Gastrocnemius medialis (tissue), 4 donors: Measurements from ENCODE around the gene WDR48. TPM values are rescaled to one million over a fixed set of nuclear protein-coding genes. Genes with fewer than 3 reads are reported as not detected.

ENCODE experiments used
- ATAC-seq, 2 donors: fragments of 150-250 bp; one replicate each; pipeline ENCODE4 v1.9.1; 2016
- DNase-seq, 2 donors: peaks; one replicate each; pipeline ENCODE4 v3.0.0-alpha.2; 2019
- H3K27ac ChIP-seq, 4 donors: fragments of 200-600 bp; sonication (generic); 1 replicate in 1 of 4; 2 replicates in 3 of 4; pipeline ENCODE4 v1.5.1; 2016 to 2018; ENCODE audit warnings: mild to moderate bottlenecking in 2 of 4, moderate library complexity in 1 of 4
- H3K27me3 ChIP-seq, 3 donors: fragments of 200-600 bp; sonication (generic) in 2 of 3; 1 replicate in 1 of 3; 2 replicates in 2 of 3; pipeline versions ENCODE4 v1.5.1 to v1.6.0; 2016 to 2019; ENCODE audit warnings: mild to moderate bottlenecking in 1 of 3, moderate library complexity in 1 of 3
- H3K36me3 ChIP-seq, 2 donors: fragments of 200-600 bp; sonication (generic) in 1 of 2; one replicate each; pipeline ENCODE4 v1.5.1; 2017 to 2018
- H3K4me1 ChIP-seq, 2 donors: fragments of 200-600 bp; sonication (generic) in 1 of 2; one replicate each; pipeline ENCODE4 v1.5.1; 2016 to 2017; ENCODE audit warnings: mild to moderate bottlenecking in 2 of 2
- H3K4me3 ChIP-seq, 4 donors: fragments of 200-600 bp; sonication (generic) in 3 of 4; 1 replicate in 1 of 4; 2 replicates in 3 of 4; pipeline ENCODE4 v1.5.1; 2016 to 2019; ENCODE audit warnings: mild to moderate bottlenecking in 2 of 4
- H3K9me3 ChIP-seq, 3 donors: fragments of 200-600 bp; sonication (generic) in 2 of 3; 1 replicate in 1 of 3; 2 replicates in 2 of 3; pipeline ENCODE4 v1.5.1; 2016 to 2019
- POLR2A ChIP-seq, 2 donors: fragments of 450-650 bp; IDR thresholded peaks; one replicate each; pipeline ENCODE4 v1.6.1; 2017; ENCODE audit warnings: antibody characterized with exemption in 2 of 2, mild to moderate bottlenecking in 2 of 2, moderate library complexity in 2 of 2
- in situ Hi-C, 4 donors: fragments of 200-750 bp; cut with MboI; loops; one replicate each; pipeline versions ENCODE4 v1.15.0 to v1.8.0; 2017; ENCODE audit warnings: low sequenced_read_pairs in 4 of 4
- intact Hi-C: fragments of 100-400 bp; cut with DNase I; formaldehyde crosslinking; loops from one replicate; pipeline ENCODE4 v1.15.1; 2023; ENCODE audit warnings: low total_unique reads
- total RNA-seq, 4 donors: library from RNA; depleted of rRNA; stranded (reverse); fragments of >200 nt; gene quantifications; one replicate each; pipeline versions ENCODE4 v1.1.0 to v1.2.3, GENCODE V29; 2016
- TF ChIP-seq, protein P1 (sequence below), 5 experiments: fragments of 450-650 bp in 3 of 5; fragments of 200-600 bp in 2 of 5; sonication (generic) in 2 of 5; IDR thresholded peaks in 4 of 5; conservative IDR thresholded peaks in 1 of 5; 1 replicate in 4 of 5; 2 replicates in 1 of 5; pipeline ENCODE4 v1.5.1; 2016 to 2019; ENCODE audit warnings: antibody characterized with exemption in 5 of 5, mild to moderate bottlenecking in 3 of 5, moderate library complexity in 3 of 5

WDR48 gene
- total RNA-seq, 4 donors from 2014 or later, result 14.8 to 26.5 (median 19.8) TPM

DNA sequence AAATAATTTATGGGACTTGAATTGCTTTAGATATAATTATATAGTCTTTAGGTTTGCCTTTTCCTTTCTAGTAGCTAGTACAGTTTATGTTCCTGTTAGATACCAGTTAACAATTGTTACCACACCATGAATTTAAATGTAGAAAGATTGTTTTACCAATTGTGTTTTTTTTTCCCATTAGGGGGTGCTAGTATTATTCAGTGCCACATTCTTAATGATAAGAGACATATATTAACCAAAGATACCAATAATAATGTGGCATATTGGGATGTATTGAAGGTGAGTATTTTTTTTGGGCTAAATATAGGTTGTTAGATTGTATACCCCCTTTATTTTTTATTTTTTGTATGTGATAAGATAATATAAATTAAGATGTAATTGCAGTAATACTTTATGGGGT lies 27.7 kb downstream of the WDR48 start:
- in situ Hi-C loops, result no loop called here
- Histone ChIP-seq H3K36me3 (peaks cover 0 to 54% of the 10 kb centered on the region in 2 donors), H3K4me1 (no peaks in the 10 kb centered on the region), H3K27me3 (no peaks in the 10 kb centered on the region), H3K27ac (no peak overlapping the region), H3K4me3 (no peak overlapping the region), H3K9me3 (no peaks in the 10 kb centered on the region)
- TF ChIP-seq, protein P1, sequence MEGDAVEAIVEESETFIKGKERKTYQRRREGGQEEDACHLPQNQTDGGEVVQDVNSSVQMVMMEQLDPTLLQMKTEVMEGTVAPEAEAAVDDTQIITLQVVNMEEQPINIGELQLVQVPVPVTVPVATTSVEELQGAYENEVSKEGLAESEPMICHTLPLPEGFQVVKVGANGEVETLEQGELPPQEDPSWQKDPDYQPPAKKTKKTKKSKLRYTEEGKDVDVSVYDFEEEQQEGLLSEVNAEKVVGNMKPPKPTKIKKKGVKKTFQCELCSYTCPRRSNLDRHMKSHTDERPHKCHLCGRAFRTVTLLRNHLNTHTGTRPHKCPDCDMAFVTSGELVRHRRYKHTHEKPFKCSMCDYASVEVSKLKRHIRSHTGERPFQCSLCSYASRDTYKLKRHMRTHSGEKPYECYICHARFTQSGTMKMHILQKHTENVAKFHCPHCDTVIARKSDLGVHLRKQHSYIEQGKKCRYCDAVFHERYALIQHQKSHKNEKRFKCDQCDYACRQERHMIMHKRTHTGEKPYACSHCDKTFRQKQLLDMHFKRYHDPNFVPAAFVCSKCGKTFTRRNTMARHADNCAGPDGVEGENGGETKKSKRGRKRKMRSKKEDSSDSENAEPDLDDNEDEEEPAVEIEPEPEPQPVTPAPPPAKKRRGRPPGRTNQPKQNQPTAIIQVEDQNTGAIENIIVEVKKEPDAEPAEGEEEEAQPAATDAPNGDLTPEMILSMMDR (IDR thresholded peaks at IDR 0.05 in 4 of 5, conservative IDR thresholded peaks at IDR 0.05 in 1 of 5), result no peak
- TF ChIP-seq POLR2A (IDR thresholded peaks at IDR 0.05), result no peak
- intact Hi-C loops, result no loop called here
- DNase-seq, result no peak
- ATAC-seq, result no peak

DNA sequence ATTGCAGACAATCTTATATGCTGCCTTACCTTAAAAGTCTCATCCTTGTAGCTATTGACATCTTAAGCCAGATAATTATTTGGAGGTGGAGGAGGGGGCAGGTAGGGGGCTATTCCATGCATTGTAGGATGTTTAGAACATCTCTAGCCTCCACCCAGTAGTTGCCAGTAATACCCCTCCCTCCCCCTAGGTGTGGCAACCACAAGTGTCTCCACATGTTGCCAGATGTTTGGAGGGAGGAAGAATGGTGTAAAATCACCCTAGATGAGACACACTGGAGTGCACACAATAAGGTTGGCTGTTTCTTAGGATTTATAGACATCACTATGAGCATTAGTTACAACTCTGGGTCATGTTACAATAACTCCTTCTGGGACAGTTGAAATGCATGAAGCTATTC lies 28.2 kb downstream of the WDR48 start:
- in situ Hi-C loops (no loop called here), intact Hi-C loops (no loop called here)
- Histone ChIP-seq H3K27ac (no peak overlapping the region), H3K36me3 (peaks cover 0 to 52% of the 10 kb centered on the region in 2 donors), H3K27me3 (no peaks in the 10 kb centered on the region), H3K9me3 (no peaks in the 10 kb centered on the region), H3K4me3 (no peak overlapping the region), H3K4me1 (no peaks in the 10 kb centered on the region)
- no peak for ATAC-seq
- DNase-seq, result no peak
- TF ChIP-seq, protein P1 (IDR thresholded peaks at IDR 0.05 in 4 of 5, conservative IDR thresholded peaks at IDR 0.05 in 1 of 5), result no peak
- no peak for TF ChIP-seq POLR2A (IDR thresholded peaks at IDR 0.05)

DNA sequence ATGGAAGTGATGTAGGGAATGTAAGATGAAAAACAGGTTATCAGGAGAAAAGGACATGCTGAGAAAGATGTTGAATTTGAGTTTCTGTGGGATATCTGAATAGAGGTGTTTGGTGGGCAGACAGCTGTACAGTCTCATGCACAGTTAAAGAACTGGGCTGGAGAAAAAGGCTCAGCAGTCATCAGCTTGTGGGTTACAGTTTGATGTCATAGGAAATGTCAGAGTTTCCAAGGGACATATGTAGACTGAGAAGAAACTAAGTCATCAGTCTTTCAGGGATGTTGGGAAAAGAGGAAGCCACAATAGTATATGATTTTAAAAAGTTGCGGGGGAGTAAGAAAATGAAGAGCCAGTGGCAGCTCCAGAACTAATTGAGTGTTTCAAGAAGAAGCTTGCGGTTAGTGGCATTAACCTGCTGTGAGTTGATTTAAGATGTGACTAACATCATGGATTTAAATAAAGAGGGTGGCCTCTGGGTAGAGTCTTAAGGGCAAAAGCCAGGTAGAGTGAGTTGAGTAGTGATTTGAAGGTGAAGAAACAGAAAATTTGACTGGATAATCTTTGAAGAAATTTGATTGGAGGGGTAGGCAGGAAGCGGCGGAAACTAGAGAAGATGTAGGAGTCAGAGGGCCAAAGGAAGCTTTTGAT lies 31.0 kb downstream of the WDR48 start:
- no peak overlapping the region for H3K4me3 ChIP-seq
- H3K9me3 ChIP-seq, result no peaks in the 10 kb centered on the region
- H3K27ac ChIP-seq, result no peak overlapping the region
- no peak for TF ChIP-seq POLR2A (IDR thresholded peaks at IDR 0.05)
- TF ChIP-seq, protein P1 (IDR thresholded peaks at IDR 0.05 in 4 of 5, conservative IDR thresholded peaks at IDR 0.05 in 1 of 5), result no peak
- no peaks in the 10 kb centered on the region for H3K27me3 ChIP-seq
- DNase-seq (no peak), ATAC-seq (no peak)
- in situ Hi-C loops, result no loop called here
- H3K36me3 ChIP-seq, result peaks cover 0 to 56% of the 10 kb centered on the region in 2 donors
- intact Hi-C loops, result no loop called here
- H3K4me1 ChIP-seq, result no peaks in the 10 kb centered on the region

DNA sequence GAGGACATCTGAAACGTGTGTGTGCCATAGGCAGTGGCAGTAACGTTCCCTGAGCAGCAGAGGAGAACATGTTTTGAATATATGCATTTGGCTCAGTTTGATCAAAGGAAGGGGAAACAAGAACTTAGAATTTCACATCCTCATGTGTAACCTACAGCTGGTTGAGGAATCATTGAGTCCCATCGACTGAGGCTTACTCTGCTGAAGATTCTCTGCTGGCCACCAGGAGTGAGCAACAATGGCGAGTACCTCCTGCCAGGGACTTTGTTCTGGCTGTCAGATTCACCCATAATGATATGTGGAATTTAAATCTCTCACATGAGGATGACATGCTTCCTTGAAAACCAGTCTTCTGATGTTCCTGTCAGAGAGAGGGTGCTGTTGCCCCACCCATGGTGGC lies 34.3 kb downstream of the WDR48 start:
- no peak for ATAC-seq
- Histone ChIP-seq H3K4me1 (no peaks in the 10 kb centered on the region), H3K36me3 (peaks cover 7 to 79% of the 10 kb centered on the region in 2 donors), H3K9me3 (no peaks in the 10 kb centered on the region), H3K4me3 (no peak overlapping the region), H3K27ac (no peak overlapping the region), H3K27me3 (no peaks in the 10 kb centered on the region)
- no peak for TF ChIP-seq POLR2A (IDR thresholded peaks at IDR 0.05)
- TF ChIP-seq, protein P1 (IDR thresholded peaks at IDR 0.05 in 4 of 5, conservative IDR thresholded peaks at IDR 0.05 in 1 of 5), result no peak
- in situ Hi-C loops, result no loop called here
- no peak for DNase-seq
- intact Hi-C loops, result no loop called here

DNA sequence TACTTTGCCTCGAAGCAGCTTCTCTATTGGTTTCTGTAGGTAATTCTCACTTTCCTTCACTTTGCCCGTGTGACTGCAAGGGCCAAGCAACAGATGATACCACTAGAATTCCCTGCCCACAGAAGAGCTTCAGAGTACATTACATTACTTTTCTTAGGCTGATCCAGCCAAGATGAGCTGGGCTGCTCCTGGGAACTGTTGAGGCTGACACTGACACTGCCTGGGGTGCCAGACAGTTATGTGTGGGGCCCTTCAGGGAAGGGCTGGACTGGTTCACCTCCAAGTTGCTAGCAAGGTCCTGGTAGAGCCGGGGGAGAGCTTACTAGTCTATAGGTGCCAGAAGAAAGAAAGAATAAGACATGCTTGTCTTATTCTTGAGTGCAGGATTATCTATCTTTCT lies 36.6 kb downstream of the WDR48 start:
- Histone ChIP-seq H3K36me3 (peaks cover 7 to 88% of the 10 kb centered on the region in 2 donors), H3K27ac (no peak overlapping the region), H3K4me3 (no peak overlapping the region), H3K9me3 (no peaks in the 10 kb centered on the region), H3K4me1 (no peaks in the 10 kb centered on the region), H3K27me3 (no peaks in the 10 kb centered on the region)
- ATAC-seq (no peak), DNase-seq (no peak)
- TF ChIP-seq, protein P1 (IDR thresholded peaks at IDR 0.05 in 4 of 5, conservative IDR thresholded peaks at IDR 0.05 in 1 of 5), result no peak
- TF ChIP-seq POLR2A (IDR thresholded peaks at IDR 0.05), result no peak
- intact Hi-C loops, result no loop called here
- in situ Hi-C loops, result no loop called here
